ENCODE measurements around the gene TXNDC15.

DNA sequence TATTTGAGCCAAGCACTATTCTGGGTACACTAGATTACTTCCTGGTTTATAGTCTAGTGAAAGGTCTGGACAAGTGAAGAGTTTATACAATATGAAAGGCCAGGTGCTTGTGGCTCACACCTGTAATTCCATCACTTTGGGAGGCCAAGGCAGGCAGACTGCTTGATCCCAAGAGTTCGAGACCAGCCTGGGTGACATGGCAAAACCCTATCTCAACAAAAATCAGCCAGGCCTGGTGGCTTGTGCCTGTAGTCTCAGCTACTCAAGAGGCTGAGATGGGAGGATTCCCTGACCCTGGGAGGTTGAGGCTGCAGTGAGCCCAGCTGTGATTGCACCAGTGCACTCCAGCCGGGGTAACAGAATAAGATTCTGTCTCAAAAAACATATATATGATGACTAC lies 9.5 kb upstream of the TXNDC15 start:
- TF ChIP-seq CTCF (optimal IDR thresholded peaks at IDR 0.05 in 1 of 3, IDR thresholded peaks at IDR 0.05 in 1 of 3, conservative IDR thresholded peaks at IDR 0.05 in 1 of 3; ENCODE audit: extremely low read depth in 1 of 3, insufficient read depth in 2 of 3, low read length in 3 of 3) (no peak), EZH2 (IDR thresholded peaks at IDR 0.05; ENCODE audit: low read length) (no peak)
